Fibroblast of lung (primary cell): ENCODE data around the gene RRBP1. TPM values are rescaled to one million over a fixed set of nuclear protein-coding genes. Genes with fewer than 3 reads are reported as not detected.

ENCODE experiments used
- DNase-seq, 2 donors: peaks; one replicate each; pipeline versions ENCODE4 v3.0.0 to v3.0.0-alpha.2; 2010; ENCODE audit warnings: low read depth in 2 of 2
- H2AFZ ChIP-seq: 2 replicates; pipeline ENCODE4 v1.5.1; 2012; ENCODE audit warnings: low read length, control low read depth, inconsistent platforms
- H3K27ac ChIP-seq: 2 replicates; pipeline ENCODE4 v1.5.1; 2011; ENCODE audit warnings: low read length, control low read depth; ENCODE audit not compliant: insufficient read depth
- H3K27me3 ChIP-seq: 2 replicates; pipeline ENCODE4 v1.5.1; 2011; ENCODE audit warnings: mild to moderate bottlenecking, low read length; ENCODE audit not compliant: control insufficient read depth, insufficient read depth
- H3K36me3 ChIP-seq: 2 replicates; pipeline ENCODE4 v1.5.1; 2011; ENCODE audit warnings: low read length; ENCODE audit not compliant: control insufficient read depth, insufficient read depth
- H3K4me1 ChIP-seq: 2 replicates; pipeline ENCODE4 v1.5.1; 2011; ENCODE audit warnings: low read length; ENCODE audit not compliant: control insufficient read depth, insufficient read depth; ENCODE audit errors: extremely low read depth
- H3K4me2 ChIP-seq: 2 replicates; pipeline ENCODE4 v1.5.1; 2011; ENCODE audit warnings: low read length, control low read depth; ENCODE audit not compliant: insufficient read depth; ENCODE audit errors: extremely low read depth
- H3K4me3 ChIP-seq, 4 experiments: fragments of 200-600 bp in 1 of 4; sonication (generic) in 1 of 4; replicated peaks in 1 of 4; 2 replicates each; pipeline ENCODE4 v1.5.1; 2011 to 2016; ENCODE audit warnings: low read length in 4 of 4, low read depth in 3 of 4, mild to moderate bottlenecking in 3 of 4, control low read depth in 2 of 4, inconsistent platforms in 1 of 4, mixed read lengths in 1 of 4; ENCODE audit not compliant: insufficient read depth in 1 of 4; ENCODE audit errors: control extremely low read depth in 1 of 4
- H3K79me2 ChIP-seq: 2 replicates; pipeline ENCODE4 v1.5.1; 2012; ENCODE audit warnings: mild to moderate bottlenecking, low read length, inconsistent platforms; ENCODE audit not compliant: control insufficient read depth, insufficient read depth
- H3K9ac ChIP-seq: 2 replicates; pipeline ENCODE4 v1.5.1; 2011; ENCODE audit warnings: mild to moderate bottlenecking, low read length, control low read depth; ENCODE audit not compliant: insufficient read depth
- H3K9me3 ChIP-seq: 2 replicates; pipeline ENCODE4 v1.5.1; 2012; ENCODE audit warnings: low read depth, low read length; ENCODE audit not compliant: control insufficient read depth, insufficient read depth
- H4K20me1 ChIP-seq: 2 replicates; pipeline ENCODE4 v1.5.1; 2011; ENCODE audit warnings: low read length; ENCODE audit not compliant: control insufficient read depth, insufficient read depth; ENCODE audit errors: extremely low read depth
- EZH2 ChIP-seq: IDR thresholded peaks from 2 replicates; pipeline ENCODE4 v1.5.1; 2012; ENCODE audit warnings: low read length, control low read depth, mild to moderate bottlenecking; ENCODE audit errors: missing control alignments
- polyA plus RNA-seq, 2 donors: library from polyadenylated mRNA; depleted of rRNA in 1 of 2; stranded (reverse) in 1 of 2; unstranded in 1 of 2; fragments of >200 nt; gene quantifications; 2 replicates each; pipeline ENCODE4 v1.2.1, GENCODE V29; 2011 to 2012; ENCODE audit warnings: missing spikeins in 1 of 2
- total RNA-seq: library from RNA; depleted of rRNA; stranded (reverse); fragments of >200 nt; gene quantifications from 2 replicates; pipeline ENCODE4 v1.2.1, GENCODE V29; 2014
- TF ChIP-seq, protein P1 (sequence below), 2 donors: IDR thresholded peaks in 1 of 2; conservative IDR thresholded peaks in 1 of 2; 1 replicate in 1 of 2; 2 replicates in 1 of 2; pipeline ENCODE4 v1.5.1; 2011 to 2012; ENCODE audit warnings: low read length in 2 of 2, control low read depth in 1 of 2, inconsistent platforms in 1 of 2, low read depth in 1 of 2, mild to moderate bottlenecking in 1 of 2

Gene RRBP1
- total and polyA plus RNA-seq, 2 donors (not counting 1 experiment from before 2014, with no cell fraction given): 169 to 233 TPM

DNA sequence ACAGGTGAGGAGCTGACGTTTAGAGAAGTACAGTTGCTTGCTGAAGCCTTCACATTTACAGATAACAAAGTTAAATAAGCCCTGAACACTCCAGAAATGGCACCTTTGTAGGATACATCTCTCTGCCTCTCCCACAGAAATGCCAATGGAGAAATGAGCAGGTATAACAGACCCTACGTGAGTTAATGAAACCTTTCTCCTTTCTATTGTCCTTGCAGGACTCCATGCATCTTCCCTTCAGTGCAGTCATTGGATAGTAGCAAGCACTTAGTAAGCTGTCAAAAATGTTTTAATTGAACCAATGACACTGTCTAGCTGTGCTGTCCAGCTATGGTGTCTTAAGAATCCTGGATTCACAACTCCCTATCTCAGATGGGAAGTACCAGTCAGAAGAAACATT, 8.1 kb upstream of the RRBP1 start:
- no peak for TF ChIP-seq EZH2
- TF ChIP-seq, protein P1, sequence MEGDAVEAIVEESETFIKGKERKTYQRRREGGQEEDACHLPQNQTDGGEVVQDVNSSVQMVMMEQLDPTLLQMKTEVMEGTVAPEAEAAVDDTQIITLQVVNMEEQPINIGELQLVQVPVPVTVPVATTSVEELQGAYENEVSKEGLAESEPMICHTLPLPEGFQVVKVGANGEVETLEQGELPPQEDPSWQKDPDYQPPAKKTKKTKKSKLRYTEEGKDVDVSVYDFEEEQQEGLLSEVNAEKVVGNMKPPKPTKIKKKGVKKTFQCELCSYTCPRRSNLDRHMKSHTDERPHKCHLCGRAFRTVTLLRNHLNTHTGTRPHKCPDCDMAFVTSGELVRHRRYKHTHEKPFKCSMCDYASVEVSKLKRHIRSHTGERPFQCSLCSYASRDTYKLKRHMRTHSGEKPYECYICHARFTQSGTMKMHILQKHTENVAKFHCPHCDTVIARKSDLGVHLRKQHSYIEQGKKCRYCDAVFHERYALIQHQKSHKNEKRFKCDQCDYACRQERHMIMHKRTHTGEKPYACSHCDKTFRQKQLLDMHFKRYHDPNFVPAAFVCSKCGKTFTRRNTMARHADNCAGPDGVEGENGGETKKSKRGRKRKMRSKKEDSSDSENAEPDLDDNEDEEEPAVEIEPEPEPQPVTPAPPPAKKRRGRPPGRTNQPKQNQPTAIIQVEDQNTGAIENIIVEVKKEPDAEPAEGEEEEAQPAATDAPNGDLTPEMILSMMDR (conservative IDR thresholded peaks at IDR 0.05 in 1 of 2, IDR thresholded peaks at IDR 0.05 in 1 of 2; ENCODE audit: low read depth in 1 of 2, low read length in 2 of 2): no peak
- DNase-seq: no peak
- Histone ChIP-seq H3K9ac (no peak overlapping the region), H3K27me3 (peaks cover 27% of the 10 kb centered on the region), H3K79me2 (no peaks in the 10 kb centered on the region), H3K27ac (no peak overlapping the region), H3K9me3 (no peaks in the 10 kb centered on the region), H2AFZ (no peak overlapping the region), H3K4me3 (no peak overlapping the region), H3K4me1 (no peaks in the 10 kb centered on the region), H3K36me3 (no peaks in the 10 kb centered on the region), H4K20me1 (no peaks in the 10 kb centered on the region), H3K4me2 (no peak overlapping the region)

DNA sequence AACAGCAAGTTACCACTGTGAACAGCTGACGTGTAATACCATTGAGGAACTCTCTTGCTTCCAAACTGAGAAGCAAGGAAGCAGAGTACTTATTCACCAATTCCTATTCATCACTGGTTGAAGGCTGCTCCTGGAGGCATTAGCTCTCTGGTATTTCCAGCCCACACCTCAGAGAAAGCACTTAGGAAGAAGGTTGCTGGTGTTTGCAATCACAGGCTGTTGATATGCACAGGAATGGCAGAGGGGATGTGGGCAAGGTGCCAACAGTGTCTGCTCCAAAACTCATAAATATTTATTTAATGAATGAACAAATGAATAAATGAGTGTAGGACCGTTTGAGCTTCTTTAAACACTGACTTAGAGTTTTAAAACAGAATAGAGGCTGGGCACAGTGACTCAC, 6.9 kb upstream of the RRBP1 start:
- H3K4me2 ChIP-seq: no peak overlapping the region
- H3K36me3 ChIP-seq: no peaks in the 10 kb centered on the region
- H3K27ac ChIP-seq: no peak overlapping the region
- H2AFZ ChIP-seq: no peak overlapping the region
- no peaks in the 10 kb centered on the region for H4K20me1 ChIP-seq
- no peak overlapping the region for H3K9ac ChIP-seq
- DNase-seq: peak; percentile 31 to 69
- no peaks in the 10 kb centered on the region for H3K4me1 ChIP-seq
- no peak overlapping the region for H3K4me3 ChIP-seq
- no peaks in the 10 kb centered on the region for H3K79me2 ChIP-seq
- H3K9me3 ChIP-seq: no peaks in the 10 kb centered on the region
- peaks cover 33% of the 10 kb centered on the region for H3K27me3 ChIP-seq
- no peak for TF ChIP-seq EZH2
- TF ChIP-seq, protein P1 (conservative IDR thresholded peaks at IDR 0.05 in 1 of 2, IDR thresholded peaks at IDR 0.05 in 1 of 2; ENCODE audit: low read depth in 1 of 2, low read length in 2 of 2): no peak

DNA sequence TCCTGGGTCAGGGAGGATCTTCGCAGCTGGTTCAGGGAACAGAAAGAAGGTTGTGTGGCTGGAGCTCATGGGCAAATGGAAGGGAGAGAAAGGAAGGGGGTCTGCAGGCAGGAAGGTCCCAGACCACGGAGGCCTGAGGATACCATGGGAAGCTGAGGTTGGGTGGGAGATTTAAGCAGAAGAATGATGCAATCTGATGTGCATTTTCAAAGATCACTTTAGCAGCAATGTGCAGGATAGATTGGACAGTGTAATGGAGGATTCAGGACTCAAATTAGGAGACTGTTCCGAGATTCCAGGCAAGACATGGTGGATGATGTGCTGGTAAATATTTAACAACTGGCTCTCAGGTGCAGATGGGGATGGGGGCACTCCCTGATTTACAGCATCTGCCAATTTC, 5.8 kb upstream of the RRBP1 start:
- Histone ChIP-seq H3K27ac (no peak overlapping the region), H3K4me3 (no peak overlapping the region), H3K4me2 (no peak overlapping the region), H3K36me3 (no peaks in the 10 kb centered on the region), H2AFZ (no peak overlapping the region), H3K9ac (no peak overlapping the region), H3K4me1 (no peaks in the 10 kb centered on the region), H3K79me2 (no peaks in the 10 kb centered on the region), H3K9me3 (no peaks in the 10 kb centered on the region), H4K20me1 (no peaks in the 10 kb centered on the region), H3K27me3 (peaks cover 28% of the 10 kb centered on the region)
- DNase-seq: no peak
- TF ChIP-seq, protein P1 (conservative IDR thresholded peaks at IDR 0.05 in 1 of 2, IDR thresholded peaks at IDR 0.05 in 1 of 2; ENCODE audit: low read depth in 1 of 2, low read length in 2 of 2): no peak
- TF ChIP-seq EZH2: no peak
